Astrocyte (in vitro differentiated cells and primary cell): ENCODE results near the gene IMMP2L.

ENCODE experiments used
- CTCF ChIP-seq: IDR thresholded peaks from 2 replicates; pipeline ENCODE4 v1.5.1; 2011; ENCODE audit warnings: low read depth, mild to moderate bottlenecking, inconsistent platforms, low read length, moderate library complexity; ENCODE audit not compliant: insufficient read depth
- EZH2 ChIP-seq: IDR thresholded peaks from 2 replicates; pipeline ENCODE4 v1.6.1; 2012; ENCODE audit warnings: mild to moderate bottlenecking, low read length, inconsistent platforms; ENCODE audit not compliant: insufficient read depth

DNA sequence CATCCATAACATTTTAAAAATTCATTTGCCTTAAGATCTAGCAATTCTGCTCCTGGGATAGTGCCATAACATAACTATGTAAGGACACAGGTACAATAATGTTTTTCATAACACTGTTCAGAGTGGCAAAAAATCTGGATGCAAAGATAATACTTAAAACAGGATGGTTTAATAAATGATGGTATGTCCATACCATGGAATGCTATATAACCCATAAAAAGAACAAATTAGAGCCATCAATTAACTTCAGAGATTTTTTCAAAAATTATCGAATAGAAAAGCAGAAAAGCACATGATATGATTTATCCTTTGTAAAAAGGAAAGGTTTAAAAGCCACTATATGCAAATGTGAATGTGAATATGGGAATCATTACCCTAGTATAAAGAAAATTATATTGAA lies 664.8 kb downstream of the IMMP2L start:
- TF ChIP-seq CTCF (no peak), EZH2 (no peak)
